ENCODE results near the gene GRIN2C. TPM values are rescaled to one million over a fixed set of nuclear protein-coding genes. Genes with fewer than 3 reads are reported as not detected.
"Not testable (repeated sequence)": the region's sequence is repeated elsewhere in the genome, so short reads cannot be mapped to it uniquely, and the experiment has no call there.

The GRIN2C gene
- total RNA-seq, 1 experiment from 2014 or later = not detected

- intact Hi-C loops (cut with micrococcal nuclease; ENCODE audit: unreplicated experiment) = no loop called here
- TSS peak; percentile 98 for BruUV-seq (replicated peaks)
- H3K27me3 Mint-ChIP-seq (ENCODE audit: unreplicated experiment) = no peaks in the 10 kb centered on the region
- CTCF ChIA-PET = interaction anchor here (0.5 to 1.5 kb wide), 19 partner anchors 11 to 440 kb away, joined by 3 to 16 read pairs (median 5); partner anchors contain the start of gene NAT9
- peak overlapping the region; percentile 92 for H3K4me3 Mint-ChIP-seq (ENCODE audit: low read depth, unreplicated experiment)
- H3K9me3 Mint-ChIP-seq (ENCODE audit: low read depth, unreplicated experiment) = no peaks in the 10 kb centered on the region
- H3K27ac Mint-ChIP-seq (ENCODE audit: unreplicated experiment) = peak overlapping the region; percentile 98
- H3K4me1 Mint-ChIP-seq (ENCODE audit: low read depth, unreplicated experiment) = peaks cover 37% of the 10 kb centered on the region
- peaks cover 23% of the 10 kb centered on the region for H3K36me3 Mint-ChIP-seq (ENCODE audit: insufficient read depth, unreplicated experiment)
- TF ChIP-seq CTCF (IDR thresholded peaks at IDR 0.05; ENCODE audit: unreplicated experiment) = no peak
- peak; percentile 98 for DNase-seq
These were observed 13.6 kb upstream of the GRIN2C start for GRCh38 chr17:74873037-74873873.

- intact Hi-C loops (cut with micrococcal nuclease; ENCODE audit: unreplicated experiment) = no loop called here
- CTCF ChIA-PET = interaction anchor here (0.5 to 1.5 kb wide), 17 partner anchors 10 to 329 kb away, joined by 3 to 16 read pairs (median 5); partner anchors contain the start of gene NAT9
- Mint-ChIP-seq H3K27ac (ENCODE audit: unreplicated experiment) (peak within 1 kb of the TSS; percentile 98), H3K4me3 (ENCODE audit: low read depth, unreplicated experiment) (peak within 1 kb of the TSS; percentile 92), H3K36me3 (ENCODE audit: insufficient read depth, unreplicated experiment) (peaks cover 23% of the 10 kb centered on the region), H3K27me3 (ENCODE audit: unreplicated experiment) (no peaks in the 10 kb centered on the region), H3K9me3 (ENCODE audit: low read depth, unreplicated experiment) (no peaks in the 10 kb centered on the region), H3K4me1 (ENCODE audit: low read depth, unreplicated experiment) (peaks cover 33% of the 10 kb centered on the region)
- no peak for TF ChIP-seq CTCF (IDR thresholded peaks at IDR 0.05; ENCODE audit: unreplicated experiment)
- BruUV-seq (replicated peaks) = no TSS peak
- no peak for DNase-seq
These were observed 12.8 kb upstream of the GRIN2C start, which contains the start of gene FDXR for GRCh38 chr17:74872313-74873036. TSS of gene FDXR (minus strand) at chr17:74872994. CDS start at chr17:74872944, 50 bp downstream.

- no peak for TF ChIP-seq CTCF (IDR thresholded peaks at IDR 0.05; ENCODE audit: unreplicated experiment)
- DNase-seq = no peak
- CTCF ChIA-PET = no interaction called here
- intact Hi-C loops (cut with micrococcal nuclease; ENCODE audit: unreplicated experiment) = no loop called here
- H3K4me1 Mint-ChIP-seq (ENCODE audit: low read depth, unreplicated experiment) = peaks cover 29% of the 10 kb centered on the region
- no peaks in the 10 kb centered on the region for H3K9me3 Mint-ChIP-seq (ENCODE audit: low read depth, unreplicated experiment)
- no peaks in the 10 kb centered on the region for H3K27me3 Mint-ChIP-seq (ENCODE audit: unreplicated experiment)
- peak overlapping the region; percentile 92 for H3K4me3 Mint-ChIP-seq (ENCODE audit: low read depth, unreplicated experiment)
- BruUV-seq (replicated peaks) = TSS peak; percentile 19
- H3K27ac Mint-ChIP-seq (ENCODE audit: unreplicated experiment) = no peak overlapping the region
- peaks cover 23% of the 10 kb centered on the region for H3K36me3 Mint-ChIP-seq (ENCODE audit: insufficient read depth, unreplicated experiment)
These were observed 11.8 kb upstream of the GRIN2C start for GRCh38 chr17:74871356-74872076.

- no TSS peak for BruUV-seq (replicated peaks)
These were observed 10.8 kb upstream of the GRIN2C start for GRCh38 chr17:74870512-74870911.

GRCh38 chr17:74870028-74870427, 10.3 kb upstream of the GRIN2C start:
- H3K27ac Mint-ChIP-seq (ENCODE audit: unreplicated experiment); H3K27me3 Mint-ChIP-seq (ENCODE audit: unreplicated experiment); CTCF ChIA-PET; intact Hi-C loops (cut with micrococcal nuclease; ENCODE audit: unreplicated experiment); H3K9me3 Mint-ChIP-seq (ENCODE audit: low read depth, unreplicated experiment); DNase-seq; H3K4me3 Mint-ChIP-seq (ENCODE audit: low read depth, unreplicated experiment); BruUV-seq (replicated peaks): not testable (repeated sequence)
- Mint-ChIP-seq H3K4me1 (ENCODE audit: low read depth, unreplicated experiment) (peaks cover 18% of the 10 kb centered on the region), H3K36me3 (ENCODE audit: insufficient read depth, unreplicated experiment) (peaks cover 23% of the 10 kb centered on the region)

More at GRCh38 chr17:74870512-74870911, 10.8 kb upstream of the GRIN2C start:
- H3K36me3 Mint-ChIP-seq (ENCODE audit: insufficient read depth, unreplicated experiment) = peaks cover 23% of the 10 kb centered on the region
- CTCF ChIA-PET = no interaction called here
- no peak for DNase-seq
- H3K4me3 Mint-ChIP-seq (ENCODE audit: low read depth, unreplicated experiment) = no peak overlapping the region
- no peaks in the 10 kb centered on the region for H3K27me3 Mint-ChIP-seq (ENCODE audit: unreplicated experiment)
- intact Hi-C loops (cut with micrococcal nuclease; ENCODE audit: unreplicated experiment) = no loop called here
- peaks cover 22% of the 10 kb centered on the region for H3K4me1 Mint-ChIP-seq (ENCODE audit: low read depth, unreplicated experiment)
- no peak overlapping the region for H3K27ac Mint-ChIP-seq (ENCODE audit: unreplicated experiment)
- no peaks in the 10 kb centered on the region for H3K9me3 Mint-ChIP-seq (ENCODE audit: low read depth, unreplicated experiment)
- no peak for TF ChIP-seq CTCF (IDR thresholded peaks at IDR 0.05; ENCODE audit: unreplicated experiment)
